22Rv1 (cell line): ENCODE measurements around the gene DDX46.

Experiments
- ZFX ChIP-seq: fragments of 450-650 bp; IDR thresholded peaks from 2 replicates; pipeline ENCODE4 v1.6.1; 2017; ENCODE audit warnings: antibody characterized with exemption, borderline replicate concordance
- TF ChIP-seq, protein P1 (sequence below): fragments of 450-650 bp; IDR thresholded peaks from 2 replicates; pipeline ENCODE4 v1.5.1; 2017; ENCODE audit warnings: mild to moderate bottlenecking

DNA sequence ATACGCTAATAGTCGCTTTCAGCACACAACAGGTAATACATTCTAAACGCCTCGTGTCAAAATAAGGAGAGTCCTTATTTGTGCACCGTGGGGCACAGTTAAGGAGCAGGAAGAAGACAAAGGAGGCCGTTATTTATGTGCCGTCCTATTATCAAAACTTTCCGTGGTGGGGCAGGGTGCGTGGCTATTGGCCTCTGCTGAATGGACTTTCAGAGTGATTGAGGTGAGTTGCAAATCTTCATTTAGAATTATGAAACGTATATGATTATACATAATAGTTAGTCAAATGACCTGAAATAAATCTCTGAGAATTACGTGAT lies 88.0 kb downstream of the DDX46 start:
- TF ChIP-seq, protein P1, sequence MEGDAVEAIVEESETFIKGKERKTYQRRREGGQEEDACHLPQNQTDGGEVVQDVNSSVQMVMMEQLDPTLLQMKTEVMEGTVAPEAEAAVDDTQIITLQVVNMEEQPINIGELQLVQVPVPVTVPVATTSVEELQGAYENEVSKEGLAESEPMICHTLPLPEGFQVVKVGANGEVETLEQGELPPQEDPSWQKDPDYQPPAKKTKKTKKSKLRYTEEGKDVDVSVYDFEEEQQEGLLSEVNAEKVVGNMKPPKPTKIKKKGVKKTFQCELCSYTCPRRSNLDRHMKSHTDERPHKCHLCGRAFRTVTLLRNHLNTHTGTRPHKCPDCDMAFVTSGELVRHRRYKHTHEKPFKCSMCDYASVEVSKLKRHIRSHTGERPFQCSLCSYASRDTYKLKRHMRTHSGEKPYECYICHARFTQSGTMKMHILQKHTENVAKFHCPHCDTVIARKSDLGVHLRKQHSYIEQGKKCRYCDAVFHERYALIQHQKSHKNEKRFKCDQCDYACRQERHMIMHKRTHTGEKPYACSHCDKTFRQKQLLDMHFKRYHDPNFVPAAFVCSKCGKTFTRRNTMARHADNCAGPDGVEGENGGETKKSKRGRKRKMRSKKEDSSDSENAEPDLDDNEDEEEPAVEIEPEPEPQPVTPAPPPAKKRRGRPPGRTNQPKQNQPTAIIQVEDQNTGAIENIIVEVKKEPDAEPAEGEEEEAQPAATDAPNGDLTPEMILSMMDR = no peak
- TF ChIP-seq ZFX = no peak
